OCI-LY7 (cell line): ENCODE data around the gene ZDHHC1.

Source experiments
- EZH2phosphoT487 ChIP-seq: fragments of 200-600 bp; sonication (generic); IDR thresholded peaks from 2 replicates; pipeline ENCODE4 v1.6.1; 2018; ENCODE audit warnings: low read depth, borderline replicate concordance, mild to moderate bottlenecking, mixed run types, antibody characterized with exemption, low read length, moderate library complexity, mixed read lengths
- TF ChIP-seq, protein P1 (sequence below): fragments of 200-600 bp; sonication (generic); conservative IDR thresholded peaks from 2 replicates; pipeline ENCODE4 v1.5.1; 2014; ENCODE audit warnings: mild to moderate bottlenecking, antibody characterized with exemption, low read length, moderate library complexity, mixed read lengths

DNA sequence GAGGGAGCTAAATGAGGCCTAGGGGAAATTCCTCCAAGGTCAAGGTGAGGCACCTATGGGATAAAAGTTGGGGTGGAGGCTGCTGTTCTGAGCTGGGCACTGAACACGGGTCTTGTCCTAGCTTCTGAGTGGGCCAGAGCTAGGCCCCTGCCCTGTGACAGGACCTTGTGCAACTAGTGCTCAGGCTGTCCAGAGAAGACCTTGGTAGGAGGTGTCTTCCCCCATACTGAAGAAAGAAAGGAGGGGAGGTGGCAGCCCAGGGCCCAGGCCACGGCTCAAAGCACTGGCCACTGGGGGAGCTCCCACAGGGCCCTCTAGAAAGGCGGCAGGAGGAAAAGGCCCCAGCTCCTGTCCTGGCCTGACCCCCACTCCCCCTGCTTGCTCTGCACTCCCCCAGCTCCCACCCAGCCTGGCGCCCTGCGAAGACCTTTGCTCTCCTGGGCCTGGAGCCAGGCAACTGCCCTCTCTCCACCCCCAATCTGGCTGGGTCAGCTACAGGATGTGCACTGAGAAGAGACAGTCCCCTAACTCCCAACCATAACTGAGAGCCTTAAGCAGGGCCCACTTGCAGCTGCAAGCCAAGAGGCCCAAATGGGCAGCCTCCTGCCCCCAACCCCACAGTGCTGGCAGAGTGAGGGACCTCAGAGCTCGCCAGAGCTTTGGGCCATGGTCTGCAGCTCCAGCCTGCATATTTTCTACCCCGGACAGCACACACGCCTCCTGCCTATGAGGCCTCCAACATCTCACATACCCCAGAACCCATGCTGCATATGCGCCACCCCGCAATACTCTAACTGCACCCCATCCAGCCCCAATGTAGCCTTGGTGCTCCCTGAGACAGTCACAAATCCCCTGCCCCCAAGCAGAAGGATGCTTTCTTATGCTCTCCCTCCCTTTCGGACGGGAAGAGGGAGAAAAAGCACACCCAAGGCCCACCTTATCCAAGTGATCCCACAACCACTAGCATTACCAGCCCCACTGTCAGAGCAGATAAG, 29.9 kb upstream of the ZDHHC1 start:
- TF ChIP-seq, protein P1, sequence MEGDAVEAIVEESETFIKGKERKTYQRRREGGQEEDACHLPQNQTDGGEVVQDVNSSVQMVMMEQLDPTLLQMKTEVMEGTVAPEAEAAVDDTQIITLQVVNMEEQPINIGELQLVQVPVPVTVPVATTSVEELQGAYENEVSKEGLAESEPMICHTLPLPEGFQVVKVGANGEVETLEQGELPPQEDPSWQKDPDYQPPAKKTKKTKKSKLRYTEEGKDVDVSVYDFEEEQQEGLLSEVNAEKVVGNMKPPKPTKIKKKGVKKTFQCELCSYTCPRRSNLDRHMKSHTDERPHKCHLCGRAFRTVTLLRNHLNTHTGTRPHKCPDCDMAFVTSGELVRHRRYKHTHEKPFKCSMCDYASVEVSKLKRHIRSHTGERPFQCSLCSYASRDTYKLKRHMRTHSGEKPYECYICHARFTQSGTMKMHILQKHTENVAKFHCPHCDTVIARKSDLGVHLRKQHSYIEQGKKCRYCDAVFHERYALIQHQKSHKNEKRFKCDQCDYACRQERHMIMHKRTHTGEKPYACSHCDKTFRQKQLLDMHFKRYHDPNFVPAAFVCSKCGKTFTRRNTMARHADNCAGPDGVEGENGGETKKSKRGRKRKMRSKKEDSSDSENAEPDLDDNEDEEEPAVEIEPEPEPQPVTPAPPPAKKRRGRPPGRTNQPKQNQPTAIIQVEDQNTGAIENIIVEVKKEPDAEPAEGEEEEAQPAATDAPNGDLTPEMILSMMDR, result no peak
- TF ChIP-seq EZH2phosphoT487, result no peak
